ENCODE results near the gene OTULIN.

Gene OTULIN

DNA sequence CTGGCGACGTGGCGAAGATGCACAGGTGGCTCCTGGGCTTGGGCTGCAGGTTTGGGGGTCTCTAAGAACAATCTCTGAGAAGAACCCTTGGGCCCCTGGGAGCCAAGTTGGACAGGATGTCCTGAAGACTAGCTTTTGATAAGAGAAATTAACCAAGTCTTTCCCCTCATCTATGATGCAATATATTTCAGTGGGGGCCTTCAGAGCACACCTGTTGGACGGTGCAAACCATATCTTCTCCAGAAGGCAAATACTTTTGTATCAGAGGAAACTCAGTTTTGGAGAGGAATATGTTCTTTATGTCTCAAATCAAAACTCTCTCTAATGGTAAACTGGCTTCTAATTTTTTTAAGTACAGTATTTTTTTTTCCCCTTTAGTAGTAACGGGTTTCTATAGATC is 28.6 kb downstream of the OTULIN start:
- no peak overlapping the region for H3K4me3 ChIP-seq (ENCODE audit: low read length, poor library complexity, severe bottlenecking)
- no peaks in the 10 kb centered on the region for H3K9me2 ChIP-seq (replicated peaks; ENCODE audit: low read depth, low read length)
- peaks cover 93% of the 10 kb centered on the region for H3K36me3 ChIP-seq (ENCODE audit: insufficient read depth, low read length)
- H3F3A ChIP-seq (ENCODE audit: low read depth), result no peaks in the 10 kb centered on the region
- no peaks in the 10 kb centered on the region for H4K20me1 ChIP-seq (ENCODE audit: insufficient read depth, low read length, poor library complexity, severe bottlenecking)
- no peaks in the 10 kb centered on the region for H3K4me1 ChIP-seq (ENCODE audit: insufficient read depth, low read length, poor library complexity, severe bottlenecking)
- H3K4me2 ChIP-seq (ENCODE audit: low read depth, low read length, poor library complexity, severe bottlenecking), result no peak overlapping the region
- H3K9me3 ChIP-seq (ENCODE audit: insufficient read depth, low read depth, low read length), result no peaks in the 10 kb centered on the region
- TF ChIP-seq EZH2phosphoT487 (IDR thresholded peaks at IDR 0.05; ENCODE audit: borderline replicate concordance), result no peak
- TF ChIP-seq, protein P1, sequence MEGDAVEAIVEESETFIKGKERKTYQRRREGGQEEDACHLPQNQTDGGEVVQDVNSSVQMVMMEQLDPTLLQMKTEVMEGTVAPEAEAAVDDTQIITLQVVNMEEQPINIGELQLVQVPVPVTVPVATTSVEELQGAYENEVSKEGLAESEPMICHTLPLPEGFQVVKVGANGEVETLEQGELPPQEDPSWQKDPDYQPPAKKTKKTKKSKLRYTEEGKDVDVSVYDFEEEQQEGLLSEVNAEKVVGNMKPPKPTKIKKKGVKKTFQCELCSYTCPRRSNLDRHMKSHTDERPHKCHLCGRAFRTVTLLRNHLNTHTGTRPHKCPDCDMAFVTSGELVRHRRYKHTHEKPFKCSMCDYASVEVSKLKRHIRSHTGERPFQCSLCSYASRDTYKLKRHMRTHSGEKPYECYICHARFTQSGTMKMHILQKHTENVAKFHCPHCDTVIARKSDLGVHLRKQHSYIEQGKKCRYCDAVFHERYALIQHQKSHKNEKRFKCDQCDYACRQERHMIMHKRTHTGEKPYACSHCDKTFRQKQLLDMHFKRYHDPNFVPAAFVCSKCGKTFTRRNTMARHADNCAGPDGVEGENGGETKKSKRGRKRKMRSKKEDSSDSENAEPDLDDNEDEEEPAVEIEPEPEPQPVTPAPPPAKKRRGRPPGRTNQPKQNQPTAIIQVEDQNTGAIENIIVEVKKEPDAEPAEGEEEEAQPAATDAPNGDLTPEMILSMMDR (conservative IDR thresholded peaks at IDR 0.05; ENCODE audit: low read length), result no peak
- no peaks in the 10 kb centered on the region for H3K27me3 ChIP-seq (ENCODE audit: insufficient read depth, low read length, poor library complexity, severe bottlenecking)
- H2AFZ ChIP-seq (ENCODE audit: low read length), result no peak overlapping the region
- no peaks in the 10 kb centered on the region for H3K79me2 ChIP-seq (ENCODE audit: insufficient read depth, low read length)
- H3K9ac ChIP-seq (ENCODE audit: low read depth, low read length, poor library complexity, severe bottlenecking), result no peak overlapping the region

DNA sequence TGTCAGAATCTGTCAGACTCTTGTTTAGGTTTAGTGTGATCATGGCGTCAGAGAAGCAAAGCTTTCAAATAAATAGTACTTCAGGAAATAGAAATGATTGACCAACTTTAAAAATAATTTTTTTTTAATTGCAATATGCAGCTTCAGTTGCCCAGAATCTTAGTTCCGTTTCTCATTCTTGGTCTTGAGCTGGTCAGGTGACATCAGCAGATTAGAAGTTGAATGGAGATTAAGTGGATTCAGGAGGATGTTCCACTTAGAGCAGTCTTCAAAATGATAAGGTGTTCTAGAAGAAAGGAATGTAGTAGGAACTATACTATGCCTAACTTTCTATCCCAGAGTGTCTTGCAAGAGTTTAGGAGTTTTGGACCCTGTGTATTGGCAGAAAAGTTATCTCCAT is 30.6 kb downstream of the OTULIN start:
- H3K9me3 ChIP-seq (ENCODE audit: insufficient read depth, low read depth, low read length), result no peaks in the 10 kb centered on the region
- H3K4me3 ChIP-seq (ENCODE audit: low read length, poor library complexity, severe bottlenecking), result no peak overlapping the region
- no peaks in the 10 kb centered on the region for H3K9me2 ChIP-seq (replicated peaks; ENCODE audit: low read depth, low read length)
- no peaks in the 10 kb centered on the region for H3K27me3 ChIP-seq (ENCODE audit: insufficient read depth, low read length, poor library complexity, severe bottlenecking)
- no peaks in the 10 kb centered on the region for H4K20me1 ChIP-seq (ENCODE audit: insufficient read depth, low read length, poor library complexity, severe bottlenecking)
- H3K79me2 ChIP-seq (ENCODE audit: insufficient read depth, low read length), result no peaks in the 10 kb centered on the region
- no peak overlapping the region for H3K4me2 ChIP-seq (ENCODE audit: low read depth, low read length, poor library complexity, severe bottlenecking)
- no peaks in the 10 kb centered on the region for H3K4me1 ChIP-seq (ENCODE audit: insufficient read depth, low read length, poor library complexity, severe bottlenecking)
- H3K36me3 ChIP-seq (ENCODE audit: insufficient read depth, low read length), result peaks cover 91% of the 10 kb centered on the region
- TF ChIP-seq EZH2phosphoT487 (IDR thresholded peaks at IDR 0.05; ENCODE audit: borderline replicate concordance), result no peak
- TF ChIP-seq, protein P1 (conservative IDR thresholded peaks at IDR 0.05; ENCODE audit: low read length), result no peak
- H3K9ac ChIP-seq (ENCODE audit: low read depth, low read length, poor library complexity, severe bottlenecking), result no peak overlapping the region
- no peak overlapping the region for H2AFZ ChIP-seq (ENCODE audit: low read length)
- H3F3A ChIP-seq (ENCODE audit: low read depth), result no peaks in the 10 kb centered on the region

DNA sequence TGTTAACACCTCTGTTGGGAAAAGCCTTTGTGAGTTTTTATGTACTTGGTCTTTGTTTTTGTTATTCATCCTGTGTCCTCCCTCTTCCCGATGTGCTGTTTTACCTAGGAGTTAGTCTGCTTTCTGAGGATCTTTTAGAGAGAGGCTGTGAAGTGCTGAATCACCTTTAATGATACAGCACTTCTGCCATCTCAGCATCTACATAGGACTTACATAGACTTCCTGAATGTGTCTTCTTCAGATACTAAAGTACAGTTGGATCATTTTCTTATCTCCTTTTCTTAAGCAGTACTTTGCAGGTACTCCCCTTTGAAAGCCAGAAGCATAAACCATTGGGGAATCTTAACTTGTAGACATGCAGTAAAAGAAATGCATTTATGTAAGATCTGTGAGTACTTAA is 31.5 kb downstream of the OTULIN start:
- peaks cover 82% of the 10 kb centered on the region for H3K36me3 ChIP-seq (ENCODE audit: insufficient read depth, low read length)
- H3K4me2 ChIP-seq (ENCODE audit: low read depth, low read length, poor library complexity, severe bottlenecking), result no peak overlapping the region
- H3K9me2 ChIP-seq (replicated peaks; ENCODE audit: low read depth, low read length), result no peaks in the 10 kb centered on the region
- TF ChIP-seq, protein P1 (conservative IDR thresholded peaks at IDR 0.05; ENCODE audit: low read length), result no peak
- TF ChIP-seq EZH2phosphoT487 (IDR thresholded peaks at IDR 0.05; ENCODE audit: borderline replicate concordance), result no peak
- no peaks in the 10 kb centered on the region for H3K79me2 ChIP-seq (ENCODE audit: insufficient read depth, low read length)
- H3K9me3 ChIP-seq (ENCODE audit: insufficient read depth, low read depth, low read length), result no peaks in the 10 kb centered on the region
- H4K20me1 ChIP-seq (ENCODE audit: insufficient read depth, low read length, poor library complexity, severe bottlenecking), result no peaks in the 10 kb centered on the region
- H3K4me1 ChIP-seq (ENCODE audit: insufficient read depth, low read length, poor library complexity, severe bottlenecking), result peaks cover 5% of the 10 kb centered on the region
- H2AFZ ChIP-seq (ENCODE audit: low read length), result no peak overlapping the region
- H3K4me3 ChIP-seq (ENCODE audit: low read length, poor library complexity, severe bottlenecking), result no peak overlapping the region
- no peak overlapping the region for H3K9ac ChIP-seq (ENCODE audit: low read depth, low read length, poor library complexity, severe bottlenecking)
- no peaks in the 10 kb centered on the region for H3F3A ChIP-seq (ENCODE audit: low read depth)
- no peaks in the 10 kb centered on the region for H3K27me3 ChIP-seq (ENCODE audit: insufficient read depth, low read length, poor library complexity, severe bottlenecking)
